HFFc6 (cell line): ENCODE results near the gene GALNT17. TPM values are rescaled to one million over a fixed set of nuclear protein-coding genes. Genes with fewer than 3 reads are reported as not detected.

Experiments
- DNase-seq: peaks from one replicate; pipeline ENCODE4 v3.0.0-alpha.2; 2018
- H3K27ac Mint-ChIP-seq: 2 replicates; pipeline ENCODE4 v1.8.0; 2020; ENCODE audit warnings: mild to moderate bottlenecking, mixed read lengths
- H3K27me3 Mint-ChIP-seq: 2 replicates; pipeline ENCODE4 v1.8.0; 2021; ENCODE audit warnings: mild to moderate bottlenecking, moderate library complexity, mixed read lengths; ENCODE audit not compliant: insufficient read depth
- H3K36me3 Mint-ChIP-seq: 2 replicates; pipeline ENCODE4 v1.8.0; 2021; ENCODE audit warnings: low read depth, mixed read lengths
- H3K4me1 Mint-ChIP-seq: 2 replicates; pipeline ENCODE4 v1.8.0; 2020; ENCODE audit warnings: low read depth, mixed read lengths
- H3K4me3 Mint-ChIP-seq: 2 replicates; pipeline ENCODE4 v1.8.0; 2020; ENCODE audit warnings: mild to moderate bottlenecking, moderate library complexity, mixed read lengths
- H3K9me3 Mint-ChIP-seq: 2 replicates; pipeline ENCODE4 v1.8.0; 2020; ENCODE audit warnings: mild to moderate bottlenecking, mixed read lengths
- total RNA-seq, 6 experiments: library from RNA; stranded (reverse); fragmentation: NEBNext Ultra II Directional; extraction: Animal tissue kit (Norgen Biotek cat#: 25700); gene quantifications; 2 replicates in 1 of 6; 3 replicates in 5 of 6; pipeline ENCODE4 v1.2.3, GENCODE V29; 2021
- TF ChIP-seq, protein P1 (sequence below): fragments of 200-600 bp; sonication (generic); IDR thresholded peaks from 2 replicates; pipeline ENCODE4 v1.5.0; 2021; ENCODE audit warnings: antibody characterized with exemption, mild to moderate bottlenecking

Gene GALNT17
- total RNA-seq, 6 experiments from 2014 or later = not detected

DNA sequence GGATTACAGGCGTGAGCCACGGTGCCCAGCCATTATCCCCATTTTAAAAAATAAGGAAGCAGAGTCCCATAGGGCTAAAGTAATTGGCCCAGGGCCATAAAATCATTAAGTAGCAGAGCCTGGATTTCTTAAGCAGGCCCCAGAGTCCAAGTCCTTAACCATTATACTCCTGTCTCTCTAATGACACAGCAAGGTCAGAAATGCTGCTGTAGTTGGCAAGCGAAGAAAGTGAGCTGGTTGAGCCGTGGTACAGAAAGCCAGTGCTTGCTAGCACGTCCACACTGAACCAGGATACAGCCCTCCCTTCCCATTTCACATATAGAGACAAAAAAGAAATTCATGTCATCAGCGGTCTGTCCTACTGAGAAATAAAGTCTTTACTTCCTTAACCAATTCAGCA, 562.7 kb downstream of the GALNT17 start:
- peaks cover 51% of the 10 kb centered on the region for H3K9me3 Mint-ChIP-seq
- TF ChIP-seq, protein P1, sequence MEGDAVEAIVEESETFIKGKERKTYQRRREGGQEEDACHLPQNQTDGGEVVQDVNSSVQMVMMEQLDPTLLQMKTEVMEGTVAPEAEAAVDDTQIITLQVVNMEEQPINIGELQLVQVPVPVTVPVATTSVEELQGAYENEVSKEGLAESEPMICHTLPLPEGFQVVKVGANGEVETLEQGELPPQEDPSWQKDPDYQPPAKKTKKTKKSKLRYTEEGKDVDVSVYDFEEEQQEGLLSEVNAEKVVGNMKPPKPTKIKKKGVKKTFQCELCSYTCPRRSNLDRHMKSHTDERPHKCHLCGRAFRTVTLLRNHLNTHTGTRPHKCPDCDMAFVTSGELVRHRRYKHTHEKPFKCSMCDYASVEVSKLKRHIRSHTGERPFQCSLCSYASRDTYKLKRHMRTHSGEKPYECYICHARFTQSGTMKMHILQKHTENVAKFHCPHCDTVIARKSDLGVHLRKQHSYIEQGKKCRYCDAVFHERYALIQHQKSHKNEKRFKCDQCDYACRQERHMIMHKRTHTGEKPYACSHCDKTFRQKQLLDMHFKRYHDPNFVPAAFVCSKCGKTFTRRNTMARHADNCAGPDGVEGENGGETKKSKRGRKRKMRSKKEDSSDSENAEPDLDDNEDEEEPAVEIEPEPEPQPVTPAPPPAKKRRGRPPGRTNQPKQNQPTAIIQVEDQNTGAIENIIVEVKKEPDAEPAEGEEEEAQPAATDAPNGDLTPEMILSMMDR = no peak
- no peaks in the 10 kb centered on the region for H3K4me1 Mint-ChIP-seq
- no peak overlapping the region for H3K4me3 Mint-ChIP-seq
- no peaks in the 10 kb centered on the region for H3K36me3 Mint-ChIP-seq
- DNase-seq = no peak
- H3K27me3 Mint-ChIP-seq = no peaks in the 10 kb centered on the region; the same call in 1 of the 2 replicates
- H3K27ac Mint-ChIP-seq = no peak overlapping the region

DNA sequence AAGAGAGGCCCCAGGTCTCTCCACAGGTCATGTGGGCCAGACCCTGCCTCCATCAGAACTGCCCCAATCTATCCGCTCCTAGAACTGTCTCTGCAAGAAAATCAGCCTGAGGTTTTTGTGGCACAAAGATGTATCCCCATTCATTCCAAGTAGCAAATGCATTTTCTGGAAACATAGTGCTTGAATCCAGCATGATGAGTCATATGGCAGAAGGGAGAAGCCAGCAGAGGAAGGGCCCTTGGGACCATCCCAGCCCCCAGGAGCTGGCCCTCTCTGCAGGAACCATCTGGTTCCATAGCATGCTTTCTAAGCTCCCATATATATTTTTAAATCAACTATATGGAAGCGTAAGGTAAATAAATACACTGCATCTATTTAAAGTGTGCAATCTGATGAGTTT, 563.2 kb downstream of the GALNT17 start:
- H3K4me3 Mint-ChIP-seq = no peak overlapping the region
- H3K27ac Mint-ChIP-seq = no peak overlapping the region
- H3K36me3 Mint-ChIP-seq = no peaks in the 10 kb centered on the region
- DNase-seq = no peak
- TF ChIP-seq, protein P1 = no peak
- H3K4me1 Mint-ChIP-seq = no peaks in the 10 kb centered on the region
- no peaks in the 10 kb centered on the region; the same call in 1 of the 2 replicates for H3K27me3 Mint-ChIP-seq
- peaks cover 52% of the 10 kb centered on the region for H3K9me3 Mint-ChIP-seq

- Mint-ChIP-seq H3K9me3 (peaks cover 58% of the 10 kb centered on the region), H3K36me3 (no peaks in the 10 kb centered on the region), H3K27me3 (no peaks in the 10 kb centered on the region; the same call in 1 of the 2 replicates), H3K4me1 (no peaks in the 10 kb centered on the region), H3K27ac (no peak overlapping the region), H3K4me3 (no peak overlapping the region)
- DNase-seq = no peak
- TF ChIP-seq, protein P1 = no peak
Measured at GRCh38 chr7:71696511-71696910, 564.6 kb downstream of the GALNT17 start.

- no peak for DNase-seq
- no peaks in the 10 kb centered on the region for H3K4me1 Mint-ChIP-seq
Measured at GRCh38 chr7:71697400-71697799, 565.5 kb downstream of the GALNT17 start.

GRCh38 chr7:71705217-71705616, 573.3 kb downstream of the GALNT17 start:
- TF ChIP-seq, protein P1 = no peak
- peaks cover 63% of the 10 kb centered on the region for H3K9me3 Mint-ChIP-seq
- DNase-seq = no peak
- H3K4me3 Mint-ChIP-seq = no peak overlapping the region
- no peak overlapping the region for H3K27ac Mint-ChIP-seq
- H3K4me1 Mint-ChIP-seq = no peaks in the 10 kb centered on the region
- H3K27me3 Mint-ChIP-seq = no peaks in the 10 kb centered on the region
- H3K36me3 Mint-ChIP-seq = 0 out of 2 replicates have a peak, but pooled peaks cover 4% of the 10 kb centered on the region

More at GRCh38 chr7:71697400-71697799, 565.5 kb downstream of the GALNT17 start:
- H3K36me3 Mint-ChIP-seq = no peaks in the 10 kb centered on the region
- H3K27me3 Mint-ChIP-seq = no peaks in the 10 kb centered on the region; the same call in 1 of the 2 replicates
- TF ChIP-seq, protein P1 = no peak
- no peak overlapping the region for H3K27ac Mint-ChIP-seq
- H3K9me3 Mint-ChIP-seq = peaks cover 53% of the 10 kb centered on the region
- H3K4me3 Mint-ChIP-seq = no peak overlapping the region
